Endothelial cell of umbilical vein (primary cell): Measurements from ENCODE around the gene CHRNA1. TPM values are rescaled to one million over a fixed set of nuclear protein-coding genes. Genes with fewer than 3 reads are reported as not detected.

Experiments used
- BruUV-seq: library from RNA; stranded (reverse); fragments of 400-500 nt; replicated peaks from 2 replicates; lab custom pipeline; 2021; lab: Mats Ljungman, UMichigan
- CTCF ChIA-PET: fragments of 300-600, 350-600 bp; sonication (Branson Sonifier 250); formaldehyde crosslinking; loops from one replicate; lab custom pipeline; 2021; ENCODE audit warnings: antibody characterized with exemption, inconsistent platforms; lab: Charles Lee
- POLR2A ChIA-PET: fragments of 300-600, 350-600 bp; sonication (Branson Sonifier 250); formaldehyde crosslinking; loops from one replicate; lab custom pipeline; 2021; ENCODE audit warnings: antibody characterized with exemption, inconsistent platforms; lab: Charles Lee
- DNase-seq: peaks from one replicate; pipeline ENCODE4 v3.0.0-alpha.2; 2011; ENCODE audit warnings: low read depth, low spot score
- FAIRE-seq: peaks from 2 replicates; lab custom pipeline; 2011; peaks lifted over from hg19 to GRCh38; lab: Jason Lieb, UNC
- H2AFZ ChIP-seq: 2 replicates; pipeline ENCODE4 v1.6.0; 2012; ENCODE audit warnings: low read depth, low read length, control low read depth, inconsistent platforms
- H3K27ac ChIP-seq: 2 replicates; pipeline ENCODE4 v1.5.1; 2011; ENCODE audit warnings: low read depth, mild to moderate bottlenecking, control low read depth, low read length, moderate library complexity; ENCODE audit not compliant: insufficient read depth
- H3K27me3 ChIP-seq, 2 experiments: 2 replicates each; pipeline versions ENCODE4 v1.6.0 to v1.6.1; 2011; ENCODE audit warnings: low read length in 2 of 2, mixed read lengths in 1 of 2; ENCODE audit not compliant: control insufficient read depth in 2 of 2, insufficient read depth in 2 of 2
- H3K36me3 ChIP-seq, 2 experiments: 2 replicates in 1 of 2; 3 replicates in 1 of 2; pipeline ENCODE4 v1.5.1; 2011; ENCODE audit warnings: low read length in 2 of 2, mild to moderate bottlenecking in 1 of 2, moderate library complexity in 1 of 2; ENCODE audit not compliant: control insufficient read depth in 2 of 2, insufficient read depth in 2 of 2; ENCODE audit errors: extremely low read depth in 1 of 2
- H3K4me1 ChIP-seq: 3 replicates; pipeline ENCODE4 v1.5.1; 2011; ENCODE audit warnings: mild to moderate bottlenecking, low read length; ENCODE audit not compliant: control insufficient read depth, insufficient read depth; ENCODE audit errors: extremely low read depth
- H3K4me2 ChIP-seq: 2 replicates; pipeline ENCODE4 v1.6.1; 2011; ENCODE audit warnings: low read length, control low read depth, mixed read lengths; ENCODE audit not compliant: insufficient read depth
- H3K4me3 ChIP-seq, 3 experiments: fragments of 200-600 bp in 1 of 3; sonication (generic), shearing (Covaris generic) in 1 of 3; replicated peaks in 1 of 3; 2 replicates each; pipeline ENCODE4 v1.5.1; 2011 to 2016; ENCODE audit warnings: control low read depth in 3 of 3, low read length in 3 of 3, mild to moderate bottlenecking in 2 of 3, inconsistent platforms in 1 of 3, low read depth in 1 of 3, moderate library complexity in 1 of 3; ENCODE audit not compliant: insufficient read depth in 1 of 3
- H3K79me2 ChIP-seq: 2 replicates; pipeline ENCODE4 v1.6.0; 2012; ENCODE audit warnings: low read length, inconsistent platforms; ENCODE audit not compliant: control insufficient read depth, insufficient read depth
- H3K9ac ChIP-seq: replicated peaks from 2 replicates; pipeline ENCODE3; 2011; ENCODE audit warnings: low read length, control low read depth; ENCODE audit not compliant: insufficient read depth; ENCODE audit errors: extremely low read depth
- H3K9me1 ChIP-seq: replicated peaks from 3 replicates; pipeline ENCODE4 v1.6.0; 2011; ENCODE audit warnings: mild to moderate bottlenecking, low read length; ENCODE audit not compliant: control insufficient read depth, insufficient read depth; ENCODE audit errors: extremely low read depth
- H3K9me3 ChIP-seq: replicated peaks from 2 replicates; pipeline ENCODE4 v1.5.1; 2012; ENCODE audit warnings: low read length, inconsistent platforms; ENCODE audit not compliant: control insufficient read depth, insufficient read depth
- H4K20me1 ChIP-seq: replicated peaks from 2 replicates; pipeline ENCODE3; 2011; ENCODE audit warnings: mild to moderate bottlenecking, low read length; ENCODE audit not compliant: control insufficient read depth, insufficient read depth; ENCODE audit errors: extremely low read depth
- CTCF ChIP-seq, 2 donors: IDR thresholded peaks; 1 replicate in 1 of 2; 2 replicates in 1 of 2; pipeline ENCODE4 v1.5.1; 2011; ENCODE audit warnings: low read length in 2 of 2, mild to moderate bottlenecking in 2 of 2, moderate library complexity in 2 of 2, control low read depth in 1 of 2, inconsistent platforms in 1 of 2, low read depth in 1 of 2; ENCODE audit not compliant: insufficient read depth in 1 of 2; ENCODE audit errors: extremely low read depth in 1 of 2
- EZH2 ChIP-seq: IDR thresholded peaks from 2 replicates; pipeline ENCODE4 v1.6.1; 2012; ENCODE audit warnings: borderline replicate concordance, low read depth, mild to moderate bottlenecking, moderate library complexity, low read length, inconsistent platforms; ENCODE audit not compliant: severe bottlenecking
- FOS ChIP-seq: IDR thresholded peaks from 2 replicates; pipeline ENCODE4 v1.6.1; 2011; ENCODE audit warnings: mild to moderate bottlenecking, low read length, moderate library complexity, borderline replicate concordance; ENCODE audit not compliant: insufficient read depth
- GATA2 ChIP-seq: IDR thresholded peaks from 2 replicates; pipeline ENCODE4 v1.7.0; 2011; ENCODE audit warnings: low read depth, mild to moderate bottlenecking, moderate library complexity, mixed read lengths, low read length; ENCODE audit not compliant: insufficient read length, insufficient read depth
- JUN ChIP-seq: IDR thresholded peaks from 2 replicates; pipeline ENCODE4 v1.6.1; 2011; ENCODE audit warnings: borderline replicate concordance, low read depth; ENCODE audit not compliant: insufficient read length, insufficient read depth
- MAX ChIP-seq: IDR thresholded peaks from 2 replicates; pipeline ENCODE4 v1.6.1; 2011; ENCODE audit not compliant: insufficient read depth, insufficient read length
- MYC ChIP-seq: IDR thresholded peaks from one replicate; pipeline ENCODE4 v1.6.1; 2011; ENCODE audit warnings: mild to moderate bottlenecking, low read depth, low read length
- POLR2A ChIP-seq: IDR thresholded peaks from 2 replicates; pipeline ENCODE4 v1.6.1; 2012; ENCODE audit warnings: low read depth, mild to moderate bottlenecking, control low read depth, low read length
- POLR2AphosphoS5 ChIP-seq: IDR thresholded peaks from 2 replicates; pipeline ENCODE4 v1.6.1; 2012; ENCODE audit warnings: low read depth, mild to moderate bottlenecking, control low read depth, low read length, moderate library complexity; ENCODE audit not compliant: insufficient read depth
- dilution Hi-C: fragments of 300-500 bp; cut with MboI; formaldehyde crosslinking; loops from one replicate; pipeline ENCODE4 v1.15.0; 2019; ENCODE audit warnings: low sequenced_read_pairs; ENCODE audit not compliant: extremely low pct_ligation_motif_present
- intact Hi-C: fragments of 100-400 bp; cut with micrococcal nuclease; formaldehyde crosslinking; loops from one replicate; pipeline ENCODE4 v1.10.0; 2022
- polyA plus RNA-seq, 4 experiments: library from polyadenylated mRNA; depleted of rRNA in 3 of 4; stranded (reverse) in 3 of 4; unstranded in 1 of 4; fragments of >200 nt; gene quantifications; 2 replicates each; pipeline versions ENCODE4 v1.2.1 to v1.2.3, GENCODE V29; 2011 to 2012; ENCODE audit warnings: missing spikeins in 1 of 4
- total RNA-seq: library from RNA; stranded (reverse); gene quantifications from 2 replicates; pipeline ENCODE4 v1.2.3, GENCODE V29; 2021

Gene CHRNA1
- total and polyA plus RNA-seq, 2 donors (not counting 3 experiments of a cell fraction or from before 2014, with no cell fraction given) = 11.3 to 18.2 TPM

GRCh38 chr2:174781996-174782395, 17.7 kb upstream of the CHRNA1 start:
- POLR2A ChIA-PET = no interaction called here
- dilution Hi-C loops = no loop called here

More at GRCh38 chr2:174781996-174782395, 17.7 kb upstream of the CHRNA1 start:
- H3K9me3 ChIP-seq = no peaks in the 10 kb centered on the region
- no peaks in the 10 kb centered on the region for H3K79me2 ChIP-seq
- CTCF ChIA-PET = interaction anchor here (4.5 kb wide), 1 partner anchor 11 kb away, joined by 39 read pairs; no protein-coding TSS in a partner anchor
- peaks cover 13% of the 10 kb centered on the region for H3K4me1 ChIP-seq
- no peak overlapping the region for H3K9ac ChIP-seq
- TF ChIP-seq MAX (no peak), CTCF (IDR thresholded peaks at IDR 0.05; ENCODE audit: extremely low read depth in 1 of 2, insufficient read depth in 1 of 2, low read depth in 1 of 2, low read length in 2 of 2) (no peak), EZH2 (no peak), POLR2A (no peak), FOS (no peak), POLR2AphosphoS5 (no peak), GATA2 (no peak), JUN (no peak), MYC (no peak)
- no TSS peak for BruUV-seq
- H4K20me1 ChIP-seq = no peaks in the 10 kb centered on the region
- no peak overlapping the region for H3K4me2 ChIP-seq
- DNase-seq (no peak), FAIRE-seq (no peak)
- H3K4me3 ChIP-seq = no peak overlapping the region
- no peaks in the 10 kb centered on the region for H3K9me1 ChIP-seq
- intact Hi-C loops = no loop called here
- no peaks in the 10 kb centered on the region for H3K27me3 ChIP-seq
- H3K36me3 ChIP-seq = no peaks in the 10 kb centered on the region
- no peak overlapping the region for H3K27ac ChIP-seq
- no peak overlapping the region for H2AFZ ChIP-seq
